HL-60 (cell line): ENCODE results near the gene CDH1.

Experiments used
- DNase-seq, 2 experiments: peaks; one replicate each; pipeline ENCODE4 v3.0.0-alpha.2; 2010 to 2020; ENCODE audit warnings: low read depth in 1 of 2, low spot score in 1 of 2
- H3K27ac ChIP-seq: fragments of 250-450 bp; sonication (Bioruptor Pico); replicated peaks from 2 replicates; pipeline ENCODE4 v1.5.1; 2020; ENCODE audit warnings: mild to moderate bottlenecking, moderate library complexity
- H3K27me3 ChIP-seq: fragments of 250-450 bp; sonication (Bioruptor Pico); 2 replicates; pipeline ENCODE4 v1.5.1; 2021; ENCODE audit warnings: mild to moderate bottlenecking, moderate library complexity; ENCODE audit not compliant: insufficient read depth, poor library complexity, severe bottlenecking
- H3K4me3 ChIP-seq: replicated peaks from 2 replicates; pipeline ENCODE4 v1.5.1; 2011; ENCODE audit warnings: mild to moderate bottlenecking, control low read depth, low read length; ENCODE audit not compliant: insufficient read depth
- CTCF ChIP-seq: IDR thresholded peaks from one replicate; pipeline ENCODE4 v1.5.1; 2011; ENCODE audit warnings: low read length, control low read depth, inconsistent platforms; ENCODE audit not compliant: insufficient read depth
- GABPA ChIP-seq: IDR thresholded peaks from 2 replicates; pipeline ENCODE4 v1.6.1; 2012; ENCODE audit warnings: low read depth
- POLR2AphosphoS5 ChIP-seq: IDR thresholded peaks from 2 replicates; pipeline ENCODE4 v1.6.1; 2012; ENCODE audit warnings: low read depth
- SPI1 ChIP-seq: IDR thresholded peaks from 2 replicates; pipeline ENCODE4 v1.6.1; 2012; ENCODE audit warnings: low read depth, mild to moderate bottlenecking, borderline replicate concordance
- TF ChIP-seq, protein P1 (sequence below): IDR thresholded peaks from 2 replicates; pipeline ENCODE4 v1.6.1; 2012; ENCODE audit warnings: low read depth; ENCODE audit not compliant: insufficient replicate concordance

Gene CDH1

GRCh38 chr16:68731637-68732036 is 5.5 kb upstream of the CDH1 start:
- TF ChIP-seq SPI1, result no peak
- TF ChIP-seq, protein P1, sequence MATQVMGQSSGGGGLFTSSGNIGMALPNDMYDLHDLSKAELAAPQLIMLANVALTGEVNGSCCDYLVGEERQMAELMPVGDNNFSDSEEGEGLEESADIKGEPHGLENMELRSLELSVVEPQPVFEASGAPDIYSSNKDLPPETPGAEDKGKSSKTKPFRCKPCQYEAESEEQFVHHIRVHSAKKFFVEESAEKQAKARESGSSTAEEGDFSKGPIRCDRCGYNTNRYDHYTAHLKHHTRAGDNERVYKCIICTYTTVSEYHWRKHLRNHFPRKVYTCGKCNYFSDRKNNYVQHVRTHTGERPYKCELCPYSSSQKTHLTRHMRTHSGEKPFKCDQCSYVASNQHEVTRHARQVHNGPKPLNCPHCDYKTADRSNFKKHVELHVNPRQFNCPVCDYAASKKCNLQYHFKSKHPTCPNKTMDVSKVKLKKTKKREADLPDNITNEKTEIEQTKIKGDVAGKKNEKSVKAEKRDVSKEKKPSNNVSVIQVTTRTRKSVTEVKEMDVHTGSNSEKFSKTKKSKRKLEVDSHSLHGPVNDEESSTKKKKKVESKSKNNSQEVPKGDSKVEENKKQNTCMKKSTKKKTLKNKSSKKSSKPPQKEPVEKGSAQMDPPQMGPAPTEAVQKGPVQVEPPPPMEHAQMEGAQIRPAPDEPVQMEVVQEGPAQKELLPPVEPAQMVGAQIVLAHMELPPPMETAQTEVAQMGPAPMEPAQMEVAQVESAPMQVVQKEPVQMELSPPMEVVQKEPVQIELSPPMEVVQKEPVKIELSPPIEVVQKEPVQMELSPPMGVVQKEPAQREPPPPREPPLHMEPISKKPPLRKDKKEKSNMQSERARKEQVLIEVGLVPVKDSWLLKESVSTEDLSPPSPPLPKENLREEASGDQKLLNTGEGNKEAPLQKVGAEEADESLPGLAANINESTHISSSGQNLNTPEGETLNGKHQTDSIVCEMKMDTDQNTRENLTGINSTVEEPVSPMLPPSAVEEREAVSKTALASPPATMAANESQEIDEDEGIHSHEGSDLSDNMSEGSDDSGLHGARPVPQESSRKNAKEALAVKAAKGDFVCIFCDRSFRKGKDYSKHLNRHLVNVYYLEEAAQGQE, result no peak
- TF ChIP-seq GABPA, result no peak
- H3K27ac ChIP-seq, result no peak overlapping the region
- no peaks in the 10 kb centered on the region for H3K27me3 ChIP-seq
- DNase-seq, result no peak
- H3K4me3 ChIP-seq, result no peak overlapping the region

- no peak overlapping the region for H3K4me3 ChIP-seq
- no peak overlapping the region for H3K27ac ChIP-seq
- no peaks in the 10 kb centered on the region for H3K27me3 ChIP-seq
- TF ChIP-seq, protein P1, result no peak
- no peak for TF ChIP-seq CTCF
- no peak for TF ChIP-seq POLR2AphosphoS5
- TF ChIP-seq GABPA, result no peak
- no peak for TF ChIP-seq SPI1
- no peak for DNase-seq
Measured at GRCh38 chr16:68732042-68732680, 4.9 kb upstream of the CDH1 start.

GRCh38 chr16:68732741-68733399 is 4.2 kb upstream of the CDH1 start:
- Histone ChIP-seq H3K4me3 (no peak overlapping the region), H3K27me3 (no peaks in the 10 kb centered on the region), H3K27ac (no peak overlapping the region)
- DNase-seq, result no peak
- TF ChIP-seq CTCF, result no peak
- TF ChIP-seq, protein P1, result no peak
- TF ChIP-seq POLR2AphosphoS5, result no peak
- no peak for TF ChIP-seq SPI1
- no peak for TF ChIP-seq GABPA
